Duodenal mucosa (tissue), 2 donors: ENCODE measurements around the gene FGF22.

ENCODE experiments used
- H3K27ac ChIP-seq: one replicate; pipeline ENCODE4 v1.7.0; 2013; ENCODE audit warnings: low read depth, low read length
- H3K27me3 ChIP-seq, 2 donors: one replicate each; pipeline ENCODE4 v1.7.0; 2013; ENCODE audit warnings: low read length in 2 of 2, control low read depth in 1 of 2; ENCODE audit not compliant: insufficient read depth in 2 of 2, control insufficient read depth in 1 of 2
- H3K36me3 ChIP-seq, 2 donors: one replicate each; pipeline ENCODE4 v1.7.0; 2013; ENCODE audit warnings: low read length in 2 of 2, control low read depth in 1 of 2; ENCODE audit not compliant: insufficient read depth in 2 of 2, control insufficient read depth in 1 of 2
- H3K4me1 ChIP-seq, 2 donors: one replicate each; pipeline ENCODE4 v1.7.0; 2013; ENCODE audit warnings: low read length in 2 of 2, control low read depth in 1 of 2; ENCODE audit not compliant: insufficient read depth in 2 of 2, control insufficient read depth in 1 of 2
- H3K4me3 ChIP-seq, 2 donors: one replicate each; pipeline ENCODE4 v1.7.0; 2013; ENCODE audit warnings: low read length in 2 of 2, low read depth in 1 of 2
- H3K9ac ChIP-seq, 2 donors: one replicate each; pipeline ENCODE4 v1.7.0; 2013; ENCODE audit warnings: low read length in 2 of 2, low read depth in 1 of 2
- H3K9me3 ChIP-seq, 2 donors: one replicate each; pipeline ENCODE4 v1.7.0; 2013; ENCODE audit warnings: low read length in 2 of 2, control low read depth in 1 of 2; ENCODE audit not compliant: control insufficient read depth in 1 of 2

FGF22 gene

DNA sequence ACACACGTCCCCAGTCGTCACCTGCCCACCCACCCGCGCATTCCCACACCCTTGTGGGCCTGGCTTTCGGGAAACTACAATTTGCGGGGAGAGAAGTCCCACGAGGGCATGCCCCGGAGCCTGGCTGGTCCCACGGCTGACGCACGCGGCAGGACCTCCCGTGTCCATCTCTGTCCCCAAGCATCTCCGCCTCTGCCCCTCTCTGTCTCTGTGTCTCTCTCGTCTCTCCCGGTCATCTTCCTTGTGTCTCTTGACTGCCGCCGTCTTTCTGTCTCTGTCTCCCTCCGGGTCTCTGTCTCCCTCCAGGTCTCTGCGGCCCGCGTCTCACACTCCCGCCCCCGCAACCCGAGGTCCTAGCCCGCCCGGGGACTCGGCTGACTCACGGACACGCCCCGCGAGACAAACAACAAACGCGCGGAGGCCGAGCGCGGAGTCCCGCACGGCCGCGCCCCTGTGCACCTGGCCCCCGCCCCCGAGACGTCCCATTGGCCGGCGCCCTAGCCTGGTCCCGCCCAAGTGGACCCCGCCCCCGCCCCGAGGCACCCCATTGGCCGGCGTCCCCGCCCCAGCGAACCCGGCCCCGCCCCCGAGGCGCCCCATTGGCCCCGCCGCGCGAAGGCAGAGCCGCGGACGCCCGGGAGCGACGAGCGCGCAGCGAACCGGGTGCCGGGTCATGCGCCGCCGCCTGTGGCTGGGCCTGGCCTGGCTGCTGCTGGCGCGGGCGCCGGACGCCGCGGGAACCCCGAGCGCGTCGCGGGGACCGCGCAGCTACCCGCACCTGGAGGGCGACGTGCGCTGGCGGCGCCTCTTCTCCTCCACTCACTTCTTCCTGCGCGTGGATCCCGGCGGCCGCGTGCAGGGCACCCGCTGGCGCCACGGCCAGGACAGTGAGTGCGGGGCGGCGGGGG is at the start of gene FGF22:
FGF22 (plus strand) TSS at position 627 of the 908 bp plus-strand sequence; CDS start at position 674, 47 bp downstream.
- Histone ChIP-seq H3K4me3 (peak within 1 kb of the TSS; percentile 49 to 52), H3K9ac (no peak within 1 kb of the TSS), H3K27ac (no peak within 1 kb of the TSS), H3K36me3 (no peaks in the 10 kb centered on the region), H3K27me3 (no peaks in the 10 kb centered on the region), H3K9me3 (no peaks in the 10 kb centered on the region), H3K4me1 (peaks cover 11% of the 10 kb centered on the region in 2 donors)

- Histone ChIP-seq H3K9me3 (no peaks in the 10 kb centered on the region), H3K4me3 (no peak overlapping the region), H3K4me1 (no peaks in the 10 kb centered on the region), H3K36me3 (no peaks in the 10 kb centered on the region), H3K27me3 (peaks cover 19 to 28% of the 10 kb centered on the region in 2 donors), H3K27ac (no peak overlapping the region), H3K9ac (no peak overlapping the region)
These were observed 49.3 kb upstream of the FGF22 start for GRCh38 chr19:590396-590745.

DNA sequence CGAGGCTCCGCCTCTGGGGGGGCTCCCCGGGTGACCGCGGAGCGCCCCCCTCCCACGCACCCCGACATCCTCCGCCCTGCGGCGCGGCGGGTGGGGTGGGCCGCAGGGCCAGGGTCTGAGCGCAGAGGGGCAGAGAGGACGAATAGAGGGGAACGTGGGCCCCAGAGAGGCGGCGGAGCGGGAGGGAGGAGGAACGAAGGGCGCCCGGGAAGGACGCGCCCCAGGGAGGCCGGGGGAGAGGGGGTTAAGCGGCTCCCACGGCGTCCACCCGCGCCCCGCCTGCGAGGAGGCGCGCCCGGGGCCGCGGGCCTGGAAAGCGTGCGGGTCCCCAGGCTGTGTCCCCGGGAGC is 49.0 kb upstream of the FGF22 start:
- no peak overlapping the region for H3K9ac ChIP-seq
- H3K27ac ChIP-seq, result no peak overlapping the region
- H3K27me3 ChIP-seq, result peaks cover 19 to 28% of the 10 kb centered on the region in 2 donors

GRCh38 chr19:591099-591958 is 48.4 kb upstream of the FGF22 start:
- Histone ChIP-seq H3K4me3 (no peak overlapping the region), H3K36me3 (no peaks in the 10 kb centered on the region), H3K4me1 (no peaks in the 10 kb centered on the region), H3K27ac (no peak overlapping the region), H3K9me3 (no peaks in the 10 kb centered on the region), H3K27me3 (peaks cover 19 to 28% of the 10 kb centered on the region in 2 donors), H3K9ac (no peak overlapping the region)

More for the DNA sequence above, 49.0 kb upstream of the FGF22 start:
- no peaks in the 10 kb centered on the region for H3K36me3 ChIP-seq
- no peaks in the 10 kb centered on the region for H3K4me1 ChIP-seq
- no peaks in the 10 kb centered on the region for H3K9me3 ChIP-seq
- H3K4me3 ChIP-seq, result no peak overlapping the region

- no peaks in the 10 kb centered on the region for H3K9me3 ChIP-seq
- no peak overlapping the region for H3K9ac ChIP-seq
- H3K4me1 ChIP-seq, result no peaks in the 10 kb centered on the region
- H3K27ac ChIP-seq, result no peak overlapping the region
- no peak overlapping the region for H3K4me3 ChIP-seq
- H3K36me3 ChIP-seq, result no peaks in the 10 kb centered on the region
- H3K27me3 ChIP-seq, result peaks cover 19 to 28% of the 10 kb centered on the region in 2 donors
These were observed 47.6 kb upstream of the FGF22 start for GRCh38 chr19:592101-592500.

GRCh38 chr19:593055-593454 is 46.6 kb upstream of the FGF22 start:
- H3K27me3 ChIP-seq, result peaks cover 18 to 26% of the 10 kb centered on the region in 2 donors
- H3K36me3 ChIP-seq, result no peaks in the 10 kb centered on the region
- no peak overlapping the region for H3K9ac ChIP-seq
- H3K27ac ChIP-seq, result no peak overlapping the region
- no peak overlapping the region for H3K4me3 ChIP-seq
- H3K4me1 ChIP-seq, result no peaks in the 10 kb centered on the region
- H3K9me3 ChIP-seq, result no peaks in the 10 kb centered on the region

GRCh38 chr19:593505-593904 is 46.2 kb upstream of the FGF22 start:
- Histone ChIP-seq H3K36me3 (no peaks in the 10 kb centered on the region), H3K9me3 (no peaks in the 10 kb centered on the region), H3K27me3 (peaks cover 13 to 22% of the 10 kb centered on the region in 2 donors), H3K27ac (no peak overlapping the region), H3K4me3 (no peak overlapping the region), H3K4me1 (no peaks in the 10 kb centered on the region), H3K9ac (no peak overlapping the region)

DNA sequence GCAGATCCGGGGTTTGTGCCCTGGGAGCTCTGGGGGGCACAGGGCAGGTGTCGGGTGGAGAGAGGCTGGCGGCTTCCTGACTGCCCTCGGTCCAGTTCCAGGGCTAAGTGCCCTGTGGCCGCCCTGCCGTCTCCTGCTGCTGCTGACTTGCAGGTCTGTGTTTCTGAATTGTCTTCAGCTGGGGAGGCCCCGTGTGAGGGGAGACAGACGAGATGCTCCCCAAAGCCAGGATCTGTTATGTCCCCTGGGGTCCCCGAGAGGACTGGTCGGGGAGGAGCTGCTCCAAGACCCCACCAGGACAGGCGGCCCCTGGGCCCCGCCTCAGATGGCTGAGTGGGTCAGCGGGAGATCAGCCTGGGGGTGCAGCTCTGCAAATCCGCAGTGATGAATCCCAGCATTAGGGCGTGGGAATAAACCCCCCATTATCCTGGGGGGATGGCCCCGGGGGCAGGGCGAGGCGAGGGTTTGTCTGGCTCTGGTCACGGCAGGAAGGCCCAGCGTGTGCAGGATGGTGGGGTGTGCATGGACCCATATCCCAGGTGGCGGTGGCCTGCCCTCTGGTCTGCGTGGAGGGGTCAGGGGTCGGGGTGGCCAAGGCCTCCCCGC is 45.3 kb upstream of the FGF22 start:
- no peak overlapping the region for H3K27ac ChIP-seq
- H3K36me3 ChIP-seq, result no peaks in the 10 kb centered on the region
- H3K9ac ChIP-seq, result no peak overlapping the region
- H3K27me3 ChIP-seq, result peaks cover 5 to 13% of the 10 kb centered on the region in 2 donors
- H3K4me1 ChIP-seq, result no peaks in the 10 kb centered on the region
- H3K4me3 ChIP-seq, result no peak overlapping the region
- H3K9me3 ChIP-seq, result no peaks in the 10 kb centered on the region

DNA sequence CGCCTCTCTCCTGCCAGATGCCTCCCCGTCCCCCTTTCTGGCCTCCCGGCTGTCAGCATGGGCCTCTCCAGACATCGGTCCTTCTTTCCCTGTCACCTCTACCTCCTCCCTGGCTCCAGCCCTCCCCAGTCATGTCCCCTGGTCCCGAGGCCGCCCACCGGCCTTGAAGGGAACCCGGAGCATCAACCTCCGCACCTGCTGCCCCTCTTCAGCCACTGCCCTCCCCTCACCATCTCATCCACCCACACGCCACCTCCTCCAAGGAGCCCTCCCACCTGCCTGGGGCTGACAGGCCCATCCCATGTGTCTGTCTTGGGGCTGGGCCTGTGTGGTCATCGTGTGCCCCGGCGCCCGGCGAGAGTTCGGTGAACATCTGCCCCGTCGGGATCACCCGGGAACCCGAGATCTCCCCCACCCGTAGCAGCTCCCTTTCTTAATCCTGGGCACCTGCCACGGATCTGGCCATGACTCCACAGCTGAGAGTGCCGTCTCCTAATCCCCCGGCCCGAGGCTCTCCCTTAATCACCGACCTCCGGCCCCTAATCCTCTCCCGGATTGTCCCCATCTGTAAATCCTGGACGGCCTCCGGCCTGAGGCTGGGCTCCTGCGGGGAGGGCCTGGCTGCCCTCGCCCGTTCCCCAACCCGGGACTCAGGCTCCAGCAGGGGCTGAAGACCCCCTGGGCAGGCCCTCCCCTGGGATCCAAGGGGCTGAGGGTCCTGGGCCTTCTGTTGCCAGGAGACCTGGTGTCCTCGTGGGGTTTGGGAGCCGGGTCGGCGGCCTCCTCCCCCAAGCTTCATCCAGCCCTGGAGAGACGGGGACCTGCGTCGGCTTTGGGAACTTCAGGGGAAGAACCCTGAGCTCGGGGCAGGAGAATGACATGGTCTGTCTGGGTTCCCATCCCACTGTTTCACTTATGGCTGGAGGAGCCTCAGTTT is 44.1 kb upstream of the FGF22 start:
- H3K27me3 ChIP-seq, result peaks cover 4 to 13% of the 10 kb centered on the region in 2 donors
- H3K9ac ChIP-seq, result no peak overlapping the region
- no peaks in the 10 kb centered on the region for H3K36me3 ChIP-seq
- no peak overlapping the region for H3K27ac ChIP-seq
- H3K4me1 ChIP-seq, result no peaks in the 10 kb centered on the region
- no peaks in the 10 kb centered on the region for H3K9me3 ChIP-seq
- H3K4me3 ChIP-seq, result no peak overlapping the region
